ENCODE results near the gene BTF3. TPM values are rescaled to one million over a fixed set of nuclear protein-coding genes. Genes with fewer than 3 reads are reported as not detected.

BTF3 gene
- total RNA-seq, 1 donor = 456 TPM

Other genes with a start within 250 kb of the BTF3 start
- 0.10 TPM for gene FOXD1, start 49.7 kb upstream of the BTF3 start, total RNA-seq
- gene ANKRA2, start 67.2 kb downstream of the BTF3 start, total RNA-seq = 39.0 TPM
- 88.5 TPM for gene UTP15, start 67.3 kb downstream of the BTF3 start, total RNA-seq
- gene ARHGEF28, start 127.8 kb downstream of the BTF3 start, total RNA-seq = 0.63 TPM

Measured in mononuclear cell (primary cell).